Bronchial epithelial cell (primary cell): Measurements from ENCODE around the gene SLX4IP. TPM values are rescaled to one million over a fixed set of nuclear protein-coding genes. Genes with fewer than 3 reads are reported as not detected.

Source experiments
- DNase-seq: peaks from one replicate; pipeline ENCODE4 v3.0.0-alpha.2; 2010; ENCODE audit warnings: low read depth
- FAIRE-seq: peaks from 2 replicates; lab custom pipeline; 2011; peaks lifted over from hg19 to GRCh38; lab: Jason Lieb, UNC
- H3K27me3 ChIP-seq: 2 replicates; pipeline ENCODE4 v1.5.1; 2011; ENCODE audit warnings: low read length; ENCODE audit not compliant: control insufficient read depth, insufficient read depth
- H3K36me3 ChIP-seq: 2 replicates; pipeline ENCODE4 v1.5.1; 2011; ENCODE audit warnings: low read length; ENCODE audit not compliant: control insufficient read depth, insufficient read depth
- H3K4me3 ChIP-seq: 2 replicates; pipeline ENCODE4 v1.5.1; 2011; ENCODE audit warnings: mild to moderate bottlenecking, low read depth, low read length, control low read depth
- total RNA-seq: library from RNA; depleted of rRNA; stranded (reverse); fragments of >200 nt; gene quantifications from 2 replicates; pipeline ENCODE4 v1.2.1, GENCODE V29; 2014
- TF ChIP-seq, protein P1 (sequence below): IDR thresholded peaks from 2 replicates; pipeline ENCODE4 v1.5.1; 2011; ENCODE audit warnings: mild to moderate bottlenecking, moderate library complexity, low read length, control low read depth, inconsistent platforms; ENCODE audit not compliant: insufficient read depth, severe bottlenecking

The SLX4IP gene
- total RNA-seq, 1 donor from 2014 or later, result 3.9 TPM

DNA sequence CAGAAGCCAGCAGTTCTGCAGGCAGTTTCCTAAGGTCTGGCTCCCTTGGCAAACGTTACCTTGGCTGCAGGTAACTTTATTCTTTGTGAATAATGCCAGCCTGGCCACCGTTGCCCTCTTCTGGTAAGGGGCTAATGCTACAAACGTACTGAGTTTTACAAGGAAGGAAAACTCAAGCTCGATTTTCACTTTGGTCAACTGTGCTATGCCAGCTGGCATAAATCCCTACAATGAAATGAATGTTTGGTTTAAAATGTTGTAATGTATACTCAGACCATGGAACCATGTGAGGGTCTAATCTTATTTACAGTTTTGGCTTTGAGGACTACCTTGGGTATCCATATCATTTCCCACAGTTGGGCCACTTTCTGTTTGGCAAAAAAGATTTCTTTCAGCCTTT lies 101.4 kb downstream of the SLX4IP start:
- Histone ChIP-seq H3K36me3 (peaks cover 1% of the 10 kb centered on the region), H3K27me3 (no peaks in the 10 kb centered on the region), H3K4me3 (no peak overlapping the region)
- DNase-seq, result peak; percentile 39
- FAIRE-seq, result no peak
- TF ChIP-seq, protein P1, sequence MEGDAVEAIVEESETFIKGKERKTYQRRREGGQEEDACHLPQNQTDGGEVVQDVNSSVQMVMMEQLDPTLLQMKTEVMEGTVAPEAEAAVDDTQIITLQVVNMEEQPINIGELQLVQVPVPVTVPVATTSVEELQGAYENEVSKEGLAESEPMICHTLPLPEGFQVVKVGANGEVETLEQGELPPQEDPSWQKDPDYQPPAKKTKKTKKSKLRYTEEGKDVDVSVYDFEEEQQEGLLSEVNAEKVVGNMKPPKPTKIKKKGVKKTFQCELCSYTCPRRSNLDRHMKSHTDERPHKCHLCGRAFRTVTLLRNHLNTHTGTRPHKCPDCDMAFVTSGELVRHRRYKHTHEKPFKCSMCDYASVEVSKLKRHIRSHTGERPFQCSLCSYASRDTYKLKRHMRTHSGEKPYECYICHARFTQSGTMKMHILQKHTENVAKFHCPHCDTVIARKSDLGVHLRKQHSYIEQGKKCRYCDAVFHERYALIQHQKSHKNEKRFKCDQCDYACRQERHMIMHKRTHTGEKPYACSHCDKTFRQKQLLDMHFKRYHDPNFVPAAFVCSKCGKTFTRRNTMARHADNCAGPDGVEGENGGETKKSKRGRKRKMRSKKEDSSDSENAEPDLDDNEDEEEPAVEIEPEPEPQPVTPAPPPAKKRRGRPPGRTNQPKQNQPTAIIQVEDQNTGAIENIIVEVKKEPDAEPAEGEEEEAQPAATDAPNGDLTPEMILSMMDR, result peak; percentile 59

DNA sequence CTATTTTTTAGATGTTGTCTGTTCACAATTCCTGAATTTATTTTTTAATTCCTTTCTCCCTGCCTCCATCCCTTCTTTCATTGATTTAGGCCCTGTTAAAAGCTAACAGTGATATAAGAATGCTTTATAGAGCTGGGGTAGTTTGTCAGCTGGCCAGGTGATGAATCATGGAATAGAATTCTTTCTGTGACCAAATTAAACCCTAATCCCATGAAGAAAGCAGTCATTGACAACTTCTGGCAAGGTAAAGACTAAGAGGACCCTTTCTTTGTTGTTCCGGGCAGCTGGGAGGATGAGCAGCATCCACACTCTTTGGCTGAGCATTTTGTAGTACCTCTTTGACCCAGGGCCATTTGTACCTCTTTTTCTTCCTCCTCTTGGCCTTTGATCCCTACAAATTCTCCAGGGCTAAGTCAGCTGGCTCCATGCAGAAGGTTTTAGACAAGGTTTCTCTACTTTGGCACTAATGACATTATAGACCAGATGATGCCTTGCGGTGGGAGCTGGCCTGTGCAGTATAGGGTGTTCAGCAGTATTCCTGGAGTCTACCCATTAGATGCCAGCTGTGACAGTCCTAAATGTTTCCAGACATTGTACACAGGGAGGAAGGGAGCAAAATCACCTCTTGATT lies 102.9 kb downstream of the SLX4IP start:
- peak; percentile 54 for DNase-seq
- TF ChIP-seq, protein P1, result no peak
- peaks cover 1% of the 10 kb centered on the region for H3K36me3 ChIP-seq
- no peaks in the 10 kb centered on the region for H3K27me3 ChIP-seq
- no peak for FAIRE-seq
- H3K4me3 ChIP-seq, result no peak overlapping the region

DNA sequence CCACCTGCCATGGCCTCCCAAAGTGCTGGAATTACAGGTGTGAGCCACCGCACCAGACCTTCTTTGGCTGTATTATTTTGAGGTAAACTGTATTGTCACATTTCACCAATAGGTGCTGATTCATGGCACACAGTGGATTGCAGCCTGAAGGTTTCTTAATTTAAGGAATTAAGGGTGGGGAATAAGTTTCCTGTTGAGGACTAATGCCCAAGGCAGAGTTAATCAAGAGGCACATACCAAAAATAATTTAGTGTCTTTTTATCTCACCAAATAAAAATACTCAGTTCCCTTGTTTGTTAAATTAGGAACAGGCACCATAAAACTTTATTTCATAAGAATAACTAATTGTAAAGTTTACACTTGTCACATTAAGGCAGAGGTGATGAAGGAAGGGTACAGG lies 103.7 kb downstream of the SLX4IP start:
- no peak for FAIRE-seq
- H3K4me3 ChIP-seq, result no peak overlapping the region
- no peak for DNase-seq
- TF ChIP-seq, protein P1, result no peak
- H3K36me3 ChIP-seq, result peaks cover 1% of the 10 kb centered on the region
- no peaks in the 10 kb centered on the region for H3K27me3 ChIP-seq

DNA sequence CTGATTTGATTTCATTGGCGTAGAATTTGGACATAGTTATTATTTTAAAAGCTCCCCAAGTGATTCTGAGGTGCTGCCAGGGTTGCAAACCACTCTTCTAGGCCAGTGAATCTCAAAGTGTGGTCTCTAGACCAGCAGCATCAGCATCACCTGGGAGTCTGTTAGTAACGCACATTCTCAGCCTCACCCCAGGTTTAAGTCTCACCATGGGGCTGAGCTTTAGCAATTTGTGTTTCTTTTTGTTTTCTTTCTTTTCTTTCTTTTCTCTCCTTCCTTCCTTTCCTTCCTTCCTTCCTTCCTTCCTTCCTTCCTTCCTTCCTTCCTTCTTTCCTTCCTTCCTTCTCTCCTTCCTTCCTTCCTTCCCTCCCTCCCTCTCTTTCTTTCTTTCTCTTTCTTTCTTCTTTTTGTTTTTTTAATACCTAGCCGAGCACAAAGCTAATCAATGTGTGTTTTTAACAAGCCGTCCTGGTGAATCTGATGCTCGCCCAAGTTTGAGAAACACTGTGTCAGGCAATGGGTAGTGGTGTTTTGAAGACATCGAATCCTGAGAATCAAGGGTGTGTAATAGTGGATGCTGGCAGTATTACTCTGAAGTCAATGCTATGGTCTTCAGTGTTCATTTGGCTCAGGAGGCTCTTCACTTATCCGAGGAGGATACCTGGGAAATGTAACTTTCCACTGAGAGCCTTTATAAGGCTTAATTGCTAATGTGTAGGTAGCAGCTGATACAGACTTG lies 104.9 kb downstream of the SLX4IP start:
- DNase-seq, result no peak
- TF ChIP-seq, protein P1, result no peak
- no peaks in the 10 kb centered on the region for H3K36me3 ChIP-seq
- no peak overlapping the region for H3K4me3 ChIP-seq
- FAIRE-seq, result no peak
- H3K27me3 ChIP-seq, result no peaks in the 10 kb centered on the region

DNA sequence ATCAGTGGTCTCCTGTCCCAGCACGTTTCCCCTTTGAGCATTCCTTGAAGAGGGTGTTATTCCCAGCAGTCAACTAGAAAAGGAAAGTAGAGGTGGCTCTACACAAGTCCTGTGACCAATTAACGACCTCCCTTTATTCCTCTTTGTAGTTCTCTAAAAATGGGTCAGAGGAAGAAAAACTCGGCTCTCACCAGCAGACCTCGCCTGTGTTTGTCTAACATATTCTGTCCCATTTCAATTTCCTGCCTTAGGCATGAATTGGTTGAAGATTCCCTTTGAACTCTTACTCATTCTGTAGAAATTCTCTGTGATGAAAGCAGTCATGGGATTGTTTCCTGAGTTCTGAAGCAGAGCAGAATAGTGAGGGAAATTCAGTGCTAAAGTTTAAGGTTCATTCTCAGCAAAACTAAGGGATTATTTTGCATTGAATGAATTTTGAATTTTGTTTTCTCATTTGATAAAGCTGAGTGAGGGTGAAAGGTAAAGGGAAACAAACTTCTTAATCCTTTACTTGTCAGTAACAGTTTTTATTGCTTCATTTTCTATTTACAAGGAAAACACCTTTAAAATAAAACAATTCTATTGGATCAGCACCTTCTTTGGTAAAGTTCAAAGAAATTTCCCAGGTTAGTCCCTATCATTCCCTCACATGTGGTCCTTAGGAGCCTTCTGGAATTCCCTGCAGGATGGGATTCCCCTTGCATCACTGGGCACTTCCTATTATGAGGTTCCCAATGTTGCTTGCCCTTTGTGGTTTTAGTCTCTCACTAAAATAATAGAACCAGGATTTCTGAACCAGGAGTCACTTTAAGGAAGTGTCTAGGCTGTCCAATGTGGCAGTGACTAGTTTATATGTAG lies 105.8 kb downstream of the SLX4IP start:
- peak; percentile 92 for DNase-seq

More for the DNA sequence above, 105.8 kb downstream of the SLX4IP start:
- H3K36me3 ChIP-seq, result no peaks in the 10 kb centered on the region
- H3K4me3 ChIP-seq, result no peak overlapping the region
- FAIRE-seq, result no peak
- no peaks in the 10 kb centered on the region for H3K27me3 ChIP-seq
- TF ChIP-seq, protein P1, result no peak
